CD14-positive monocyte (primary cell): ENCODE measurements around the gene EPHA10. TPM values are rescaled to one million over a fixed set of nuclear protein-coding genes. Genes with fewer than 3 reads are reported as not detected.

Experiments
- DNase-seq, 3 donors: peaks; one replicate each; pipeline ENCODE4 v3.0.0-alpha.2; 2011 to 2022
- H2AFZ ChIP-seq: 2 replicates; pipeline ENCODE4 v1.6.0; 2012; ENCODE audit warnings: mild to moderate bottlenecking, low read depth, low read length, inconsistent platforms; ENCODE audit not compliant: insufficient read depth, poor library complexity, severe bottlenecking
- H3K27ac ChIP-seq, 2 donors: 1 replicate in 1 of 2; 2 replicates in 1 of 2; pipeline ENCODE4 v1.5.1; 2012 to 2013; ENCODE audit warnings: low read length in 2 of 2, control low read depth in 1 of 2, inconsistent platforms in 1 of 2, low read depth in 1 of 2, mild to moderate bottlenecking in 1 of 2
- H3K27me3 ChIP-seq, 2 donors: one replicate each; pipeline versions ENCODE4 v1.6.0 to v1.6.1; 2011 to 2013; ENCODE audit warnings: low read length in 2 of 2; ENCODE audit not compliant: control insufficient read depth in 2 of 2, insufficient read depth in 2 of 2
- H3K36me3 ChIP-seq, 2 donors: replicated peaks in 1 of 2; 1 replicate in 1 of 2; 2 replicates in 1 of 2; pipeline versions ENCODE4 v1.5.1 to v1.6.1; 2012 to 2013; ENCODE audit warnings: low read length in 2 of 2, control low read depth in 1 of 2, inconsistent platforms in 1 of 2, mild to moderate bottlenecking in 1 of 2; ENCODE audit not compliant: insufficient read depth in 2 of 2, control insufficient read depth in 1 of 2
- H3K4me1 ChIP-seq, 2 donors: 1 replicate in 1 of 2; 2 replicates in 1 of 2; pipeline versions ENCODE4 v1.5.1 to v1.6.1; 2012 to 2013; ENCODE audit warnings: low read length in 2 of 2, control low read depth in 1 of 2, inconsistent platforms in 1 of 2, mild to moderate bottlenecking in 1 of 2, moderate library complexity in 1 of 2; ENCODE audit not compliant: insufficient read depth in 2 of 2, control insufficient read depth in 1 of 2
- H3K4me2 ChIP-seq: replicated peaks from 2 replicates; pipeline ENCODE3; 2012; ENCODE audit warnings: low read length, moderate library complexity, mild to moderate bottlenecking; ENCODE audit not compliant: poor library complexity, severe bottlenecking; ENCODE audit errors: extremely low read depth
- H3K4me3 ChIP-seq, 3 experiments: fragments of 200-600 bp in 1 of 3; sonication (generic) in 1 of 3; replicated peaks in 1 of 3; 1 replicate in 2 of 3; 2 replicates in 1 of 3; pipeline ENCODE4 v1.5.1; 2011 to 2013; ENCODE audit warnings: low read length in 3 of 3, mild to moderate bottlenecking in 3 of 3, control low read depth in 2 of 3, low read depth in 2 of 3, inconsistent platforms in 1 of 3, moderate library complexity in 1 of 3
- H3K79me2 ChIP-seq: 2 replicates; pipeline ENCODE4 v1.6.0; 2012; ENCODE audit warnings: mild to moderate bottlenecking, control low read depth, inconsistent platforms, low read length, moderate library complexity; ENCODE audit not compliant: insufficient read depth
- H3K9ac ChIP-seq: 2 replicates; pipeline ENCODE4 v1.6.0; 2017; ENCODE audit warnings: low read length, mild to moderate bottlenecking; ENCODE audit not compliant: insufficient read depth, poor library complexity, severe bottlenecking
- H3K9me3 ChIP-seq, 2 donors: replicated peaks in 1 of 2; 1 replicate in 1 of 2; 2 replicates in 1 of 2; pipeline versions ENCODE4 v1.5.1 to v1.6.1; 2012 to 2013; ENCODE audit warnings: low read length in 2 of 2, control low read depth in 1 of 2; ENCODE audit not compliant: control insufficient read depth in 1 of 2, insufficient read depth in 1 of 2
- H4K20me1 ChIP-seq: 2 replicates; pipeline ENCODE4 v1.6.0; 2012; ENCODE audit warnings: mild to moderate bottlenecking, low read length, control low read depth, moderate library complexity; ENCODE audit not compliant: insufficient read depth
- H3K27ac Mint-ChIP-seq, 7 donors: one replicate each; pipeline ENCODE4 v1.8.0; 2020; ENCODE audit warnings: mild to moderate bottlenecking in 7 of 7, mixed read lengths in 7 of 7, moderate library complexity in 6 of 7, inconsistent platforms in 2 of 7
- H3K27me3 Mint-ChIP-seq, 3 donors: one replicate each; pipeline ENCODE4 v1.8.0; 2021 to 2022; ENCODE audit warnings: low read depth in 3 of 3, mild to moderate bottlenecking in 3 of 3, mixed read lengths in 3 of 3, moderate library complexity in 3 of 3, inconsistent platforms in 1 of 3
- H3K36me3 Mint-ChIP-seq, 2 donors: one replicate each; pipeline ENCODE4 v1.8.0; 2020; ENCODE audit warnings: mixed read lengths in 2 of 2, inconsistent platforms in 1 of 2, mild to moderate bottlenecking in 1 of 2
- H3K4me1 Mint-ChIP-seq: one replicate; pipeline ENCODE4 v1.8.0; 2020; ENCODE audit warnings: mild to moderate bottlenecking, mixed read lengths
- H3K4me3 Mint-ChIP-seq, 2 donors: one replicate each; pipeline ENCODE4 v1.8.0; 2020; ENCODE audit warnings: mild to moderate bottlenecking in 2 of 2, mixed read lengths in 2 of 2, moderate library complexity in 1 of 2
- H3K9me3 Mint-ChIP-seq, 7 donors: one replicate each; pipeline ENCODE4 v1.8.0; 2020 to 2022; ENCODE audit warnings: mixed read lengths in 7 of 7, mild to moderate bottlenecking in 6 of 7, moderate library complexity in 6 of 7, inconsistent platforms in 2 of 7
- WGBS: methylation state at CpG from one replicate; pipeline ENCODE4 v1.1.5; 2013; ENCODE audit warnings: missing lambda C conversion rate; ENCODE audit not compliant: insufficient coverage; 5-methylcytosine and 5-hydroxymethylcytosine counted together
- intact Hi-C, 2 donors: fragments of 100-400 bp; cut with micrococcal nuclease; formaldehyde crosslinking; loops; one replicate each; pipeline versions ENCODE4 v1.15.0 to v1.15.1; 2023
- polyA plus RNA-seq, 3 donors: library from polyadenylated mRNA; depleted of rRNA in 1 of 3; unstranded in 2 of 3; stranded (reverse) in 1 of 3; fragments of 300-500 nt in 2 of 3; fragments of >200 nt in 1 of 3; fragmentation: Illumina TruSeq in 2 of 3; gene quantifications; 1 replicate in 2 of 3; 2 replicates in 1 of 3; pipeline ENCODE4 v1.2.3, GENCODE V29; 2012 to 2021
- small RNA-seq: library from RNA; depleted of rRNA; stranded (forward); fragments of <200 nt; gene quantifications from one replicate; pipeline ENCODE3, GENCODE V24; 2012; ENCODE audit warnings: low read depth; ENCODE audit not compliant: insufficient read length
- TF ChIP-seq, protein P1 (sequence below): fragments of 200-600 bp; IDR thresholded peaks from one replicate; pipeline ENCODE4 v1.8.0; 2022; ENCODE audit warnings: antibody characterized with exemption, mild to moderate bottlenecking

Gene EPHA10
- polyA plus RNA-seq, 3 donors, result not detected

DNA sequence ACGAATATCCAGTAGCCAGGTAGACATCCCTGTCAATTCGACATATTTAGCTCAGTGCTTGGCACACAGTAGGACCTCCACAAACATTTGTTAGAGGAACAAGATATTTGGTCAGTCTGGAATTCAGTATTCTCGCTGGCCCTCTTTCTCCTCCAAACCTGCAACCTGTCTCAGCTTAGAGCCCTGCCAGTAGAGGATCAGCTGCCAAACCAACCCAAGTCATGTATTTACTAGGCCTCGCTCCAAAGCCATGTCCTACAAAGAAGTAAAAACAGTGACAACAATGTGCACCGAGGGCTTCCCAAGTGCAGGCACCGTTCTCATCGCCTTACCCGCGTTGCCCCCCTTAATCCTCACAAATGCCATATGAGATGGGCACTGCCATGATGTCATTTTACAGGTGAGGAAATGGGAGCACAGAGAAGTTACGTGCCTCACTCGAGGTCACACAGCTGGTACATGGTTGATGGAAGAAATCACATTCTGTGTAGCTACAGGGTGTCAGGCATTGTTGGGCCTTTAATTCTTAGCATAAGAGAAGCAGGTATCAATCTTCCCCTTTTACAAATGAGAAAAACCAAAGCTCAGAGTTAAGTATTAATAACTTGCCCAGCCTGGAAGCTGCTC lies 98.6 kb downstream of the EPHA10 start:
- Mint-ChIP-seq H3K27ac (peak overlapping the region in 1 of 7 donors; percentile 26), H3K4me3 (no peak overlapping the region), H3K36me3 (no peaks in the 10 kb centered on the region), H3K27me3 (peaks cover 3 to 5% (median 4%) of the 10 kb centered on the region in 3 donors), H3K9me3 (no peaks in the 10 kb centered on the region), H3K4me1 (no peaks in the 10 kb centered on the region)
- Histone ChIP-seq H3K79me2 (no peaks in the 10 kb centered on the region), H3K9ac (no peak overlapping the region), H3K27me3 (no peaks in the 10 kb centered on the region), H3K9me3 (no peaks in the 10 kb centered on the region), H3K36me3 (no peaks in the 10 kb centered on the region), H2AFZ (no peak overlapping the region), H3K4me1 (no peaks in the 10 kb centered on the region), H4K20me1 (no peaks in the 10 kb centered on the region), H3K4me3 (no peak overlapping the region), H3K27ac (no peak overlapping the region), H3K4me2 (no peak overlapping the region)
- TF ChIP-seq, protein P1, sequence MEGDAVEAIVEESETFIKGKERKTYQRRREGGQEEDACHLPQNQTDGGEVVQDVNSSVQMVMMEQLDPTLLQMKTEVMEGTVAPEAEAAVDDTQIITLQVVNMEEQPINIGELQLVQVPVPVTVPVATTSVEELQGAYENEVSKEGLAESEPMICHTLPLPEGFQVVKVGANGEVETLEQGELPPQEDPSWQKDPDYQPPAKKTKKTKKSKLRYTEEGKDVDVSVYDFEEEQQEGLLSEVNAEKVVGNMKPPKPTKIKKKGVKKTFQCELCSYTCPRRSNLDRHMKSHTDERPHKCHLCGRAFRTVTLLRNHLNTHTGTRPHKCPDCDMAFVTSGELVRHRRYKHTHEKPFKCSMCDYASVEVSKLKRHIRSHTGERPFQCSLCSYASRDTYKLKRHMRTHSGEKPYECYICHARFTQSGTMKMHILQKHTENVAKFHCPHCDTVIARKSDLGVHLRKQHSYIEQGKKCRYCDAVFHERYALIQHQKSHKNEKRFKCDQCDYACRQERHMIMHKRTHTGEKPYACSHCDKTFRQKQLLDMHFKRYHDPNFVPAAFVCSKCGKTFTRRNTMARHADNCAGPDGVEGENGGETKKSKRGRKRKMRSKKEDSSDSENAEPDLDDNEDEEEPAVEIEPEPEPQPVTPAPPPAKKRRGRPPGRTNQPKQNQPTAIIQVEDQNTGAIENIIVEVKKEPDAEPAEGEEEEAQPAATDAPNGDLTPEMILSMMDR, result no peak
- no peak for DNase-seq
- intact Hi-C loops, result no loop called here
- no CpG with 5 or more reads among the region's 11 CpGs for WGBS

Small RNA genes lying within 50 kb of the gene (small RNA-seq; reads per million reads assigned to genes)
- not detected for gene RF00019

Other genes with a start within 250 kb of the EPHA10 start
- gene SNIP1, start 210.8 kb downstream of the EPHA10 start, polyA plus RNA-seq, result 1 to 10 TPM; 1.6 to 6.8 (median 3.3) TPM
- not detected for gene DNALI1, start 208.2 kb downstream of the EPHA10 start, polyA plus RNA-seq
- 10 to 100 TPM; 22.2 to 37.2 (median 35.4) TPM for gene GNL2, start 169.2 kb downstream of the EPHA10 start, polyA plus RNA-seq
- not detected for gene RSPO1, start 130.2 kb downstream of the EPHA10 start, polyA plus RNA-seq
- gene CDCA8, start 72.6 kb downstream of the EPHA10 start, polyA plus RNA-seq, result under 1 TPM; 0.09 to 0.67 (median 0.60) TPM
- gene MANEAL, start 28.7 kb upstream of the EPHA10 start, polyA plus RNA-seq, result under 1 TPM in 2 of 3 donors, not detected in 1; 0.24 to 0.56 TPM
- gene C1orf122, start 42.7 kb upstream of the EPHA10 start, polyA plus RNA-seq, result 10 to 100 TPM; 15.5 to 29.5 (median 22.9) TPM
- gene YRDC, start 43.1 kb upstream of the EPHA10 start, polyA plus RNA-seq, result 10 to 100 TPM; 10.4 to 29.6 (median 13.3) TPM
- 10 to 100 TPM; 17.1 to 41.0 (median 29.6) TPM for gene MTF1, start 94.5 kb upstream of the EPHA10 start, polyA plus RNA-seq
- 10 to 100 TPM in 1 of 3 donors, 1 to 10 TPM in 2; 3.0 to 13.1 (median 5.8) TPM for gene INPP5B, start 181.9 kb upstream of the EPHA10 start, polyA plus RNA-seq
- gene SF3A3, start 224.9 kb upstream of the EPHA10 start, polyA plus RNA-seq, result 10 to 100 TPM; 24.4 to 55.7 (median 53.3) TPM
- gene FHL3, start 240.4 kb upstream of the EPHA10 start, polyA plus RNA-seq, result 10 to 100 TPM; 24.7 to 32.3 (median 26.1) TPM
- 10 to 100 TPM; 10.9 to 26.0 (median 20.5) TPM for gene UTP11, start 247.6 kb upstream of the EPHA10 start, polyA plus RNA-seq